K562 (cell line): ENCODE data around the gene RTN4. TPM values are rescaled to one million over a fixed set of nuclear protein-coding genes. Genes with fewer than 3 reads are reported as not detected.

ENCODE experiments used
- ARID1B ChIP-seq: fragments of 450-650 bp; IDR thresholded peaks from 2 replicates; pipeline ENCODE4 v1.6.1; 2016; ENCODE audit warnings: antibody characterized with exemption, mild to moderate bottlenecking, inconsistent platforms
- CHD7 ChIP-seq: fragments of 200-600 bp; sonication (generic); IDR thresholded peaks from one replicate; pipeline ENCODE4 v1.6.1; 2012; ENCODE audit warnings: mild to moderate bottlenecking, low read depth, low read length, inconsistent platforms
- FOSL1 ChIP-seq: fragments of 200-800 bp; sonication (Bioruptor generic); conservative IDR thresholded peaks from 2 replicates; pipeline ENCODE4 v1.6.1; 2016; ENCODE audit warnings: missing genetic modification characterization, missing compliant biosample characterization
- IRF2 ChIP-seq: sonication (generic); formaldehyde crosslinking; IDR thresholded peaks from 2 replicates; pipeline ENCODE4 v1.8.1; 2022; ENCODE audit warnings: mild to moderate bottlenecking, missing genetic modification reagents
- MTA3 ChIP-seq: fragments of 450-650 bp; formaldehyde crosslinking; IDR thresholded peaks from 2 replicates; pipeline ENCODE4 v1.6.1; 2017; ENCODE audit warnings: mild to moderate bottlenecking, borderline replicate concordance
- THRAP3 ChIP-seq: fragments of 450-650 bp; IDR thresholded peaks from 2 replicates; pipeline ENCODE4 v1.6.1; 2016; ENCODE audit warnings: mild to moderate bottlenecking, inconsistent platforms, borderline replicate concordance
- U2AF1 ChIP-seq: fragments of 200-400 bp; formaldehyde crosslinking; optimal IDR thresholded peaks from 2 replicates; pipeline ENCODE3; 2017; ENCODE audit warnings: mild to moderate bottlenecking, low read depth, low read length, moderate library complexity
- ZBTB1 ChIP-seq: sonication (generic); formaldehyde crosslinking; IDR thresholded peaks from 2 replicates; pipeline ENCODE4 v1.8.1; 2023; ENCODE audit warnings: missing genetic modification reagents, low read depth, mild to moderate bottlenecking, borderline replicate concordance
- ZBTB11 ChIP-seq, 3 experiments: fragments of 200-800 bp in 1 of 3; fragments of 250-450 bp in 1 of 3; fragments of 450-650 bp in 1 of 3; sonication (Bioruptor Pico) in 1 of 3; sonication (Bioruptor generic) in 1 of 3; formaldehyde crosslinking in 1 of 3; IDR thresholded peaks; 2 replicates each; pipeline versions ENCODE4 v1.6.1 to v1.8.0; 2016 to 2022; ENCODE audit warnings: mild to moderate bottlenecking in 2 of 3, missing genetic modification characterization in 2 of 3, missing compliant biosample characterization in 1 of 3, moderate library complexity in 1 of 3
- ZNF639 ChIP-seq, 2 experiments: fragments of 200-800 bp in 1 of 2; sonication (Bioruptor generic) in 1 of 2; sonication (generic) in 1 of 2; formaldehyde crosslinking in 1 of 2; IDR thresholded peaks in 1 of 2; conservative IDR thresholded peaks in 1 of 2; 2 replicates each; pipeline versions ENCODE4 v1.5.0 to v1.6.1; 2016 to 2020; ENCODE audit warnings: missing compliant biosample characterization in 1 of 2, missing genetic modification characterization in 1 of 2, missing genetic modification reagents in 1 of 2
- polyA plus RNA-seq, 8 experiments: library from polyadenylated mRNA; depleted of rRNA in 4 of 8; stranded (reverse) in 5 of 8; unstranded in 3 of 8; fragments of >200 nt; fragmentation: Nextera tagmentation in 2 of 8; fragmentation: Illumina TruSeq in 1 of 8; extraction: Ambion mirVana in 2 of 8; extraction: Trizol in 1 of 8; gene quantifications; 2 replicates each; pipeline versions ENCODE4 v1.2.1 to v1.2.3, GENCODE V29; 2011 to 2014; ENCODE audit warnings: inconsistent platforms in 1 of 8, missing spikeins in 1 of 8
- total RNA-seq, 7 experiments: library from RNA; depleted of rRNA in 6 of 7; stranded (reverse); fragments of >200 nt in 6 of 7; fragmentation: Illumina TruSeq in 2 of 7; extraction: Trizol in 2 of 7; gene quantifications; 2 replicates each; pipeline versions ENCODE4 v1.2.1 to v1.2.3, GENCODE V29; 2011 to 2021; ENCODE audit warnings: low replicate concordance in 1 of 7

Gene RTN4
- total and polyA plus RNA-seq, 9 of the 15 experiments (the other 6 are each of a cell fraction or from before 2014, with no cell fraction given), result 73.0 to 248 (median 116) TPM

- no peak for TF ChIP-seq CHD7
- no peak for TF ChIP-seq MTA3
- no peak for TF ChIP-seq ZBTB1 (CRISPR knock-in tag)
- no peak for TF ChIP-seq FOSL1 (tag)
- no peak for TF ChIP-seq U2AF1
- TF ChIP-seq ZBTB11 (CRISPR knock-in tag; IDR thresholded peaks at IDR 0.05), result no peak
- TF ChIP-seq IRF2 (CRISPR knock-in tag), result no peak
- TF ChIP-seq ZNF639 (CRISPR knock-in tag; conservative IDR thresholded peaks at IDR 0.05 in 1 of 2, IDR thresholded peaks at IDR 0.05 in 1 of 2), result no peak
- no peak for TF ChIP-seq THRAP3
- TF ChIP-seq ARID1B, result no peak; the same call in 1 of the 2 replicates
Measured at GRCh38 chr2:55048508-55049042, 1.7 kb downstream of the RTN4 start (continued).
